Stimulated activated CD8-positive, alpha-beta memory T cell treated with anti-CD3 and anti-CD28 coated beads, Interleukin-4, amount 100 ng/mL, for 4 hours (primary cell): Measurements from ENCODE around the gene KIF18A.
"Not testable (repeated sequence)": the region's sequence is repeated elsewhere in the genome, so short reads cannot be mapped to it uniquely, and the experiment has no call there.

Experiments used
- DNase-seq, 2 donors: peaks; one replicate each; pipeline ENCODE4 v3.0.0-alpha.2; 2020; ENCODE audit warnings: low read depth in 2 of 2, low spot score in 1 of 2

The KIF18A gene

GRCh38 chr11:28107191-28107749 is 686 bp downstream of the KIF18A start:
- no peak for DNase-seq

DNA sequence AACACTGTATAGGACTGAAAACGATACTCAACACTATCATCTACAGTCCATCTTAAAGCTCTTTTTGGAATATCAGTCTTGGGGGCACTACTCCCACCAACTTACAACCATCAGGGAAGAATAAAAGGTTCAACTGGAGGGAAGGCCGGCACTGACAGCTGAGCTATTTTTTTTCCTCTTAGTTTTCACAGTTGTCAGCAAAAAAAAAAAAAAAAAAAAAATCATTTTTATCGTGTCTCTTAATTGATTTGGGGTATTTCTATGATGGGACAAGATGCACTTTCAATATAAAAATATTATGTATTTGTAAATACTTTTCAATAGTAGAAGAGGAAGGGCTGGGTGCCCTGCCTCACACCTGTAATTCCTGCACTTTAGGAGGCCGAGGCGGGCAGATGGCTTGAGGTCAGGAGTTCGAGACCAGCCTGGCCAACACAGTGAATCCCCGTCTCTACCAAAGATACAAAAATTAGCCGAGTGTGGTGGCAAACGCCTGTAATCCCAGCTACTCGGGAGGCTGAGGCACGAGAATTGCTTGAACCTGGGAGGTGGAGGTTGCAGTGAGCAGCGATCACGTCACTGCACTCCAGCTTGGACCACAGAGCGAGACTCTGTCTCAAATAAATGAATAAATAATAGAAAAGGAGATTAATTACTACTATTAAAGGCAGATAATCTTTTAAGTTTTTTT is 1.5 kb downstream of the KIF18A start:
- no peak for DNase-seq

DNA sequence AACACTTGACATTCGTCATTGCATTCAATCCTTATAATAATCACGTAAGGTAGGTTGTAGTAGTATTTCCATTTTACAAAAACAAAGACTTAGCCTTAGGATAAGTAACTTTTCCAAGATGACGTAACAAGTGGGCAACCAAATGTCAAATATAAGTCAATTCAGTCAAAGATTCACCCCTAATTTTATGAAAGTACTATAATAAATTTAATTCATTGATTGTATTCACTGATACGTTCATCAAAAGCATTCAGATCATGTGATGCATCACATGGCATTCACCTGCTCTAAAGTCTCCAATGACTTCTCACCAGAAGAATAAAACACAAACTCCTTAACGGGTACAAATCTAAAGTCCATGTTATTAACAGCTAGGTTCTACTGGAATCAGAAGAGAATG is 2.1 kb downstream of the KIF18A start:
- DNase-seq = no peak

- DNase-seq = no peak
Observed at GRCh38 chr11:28104984-28105383, 3.0 kb downstream of the KIF18A start.

DNA sequence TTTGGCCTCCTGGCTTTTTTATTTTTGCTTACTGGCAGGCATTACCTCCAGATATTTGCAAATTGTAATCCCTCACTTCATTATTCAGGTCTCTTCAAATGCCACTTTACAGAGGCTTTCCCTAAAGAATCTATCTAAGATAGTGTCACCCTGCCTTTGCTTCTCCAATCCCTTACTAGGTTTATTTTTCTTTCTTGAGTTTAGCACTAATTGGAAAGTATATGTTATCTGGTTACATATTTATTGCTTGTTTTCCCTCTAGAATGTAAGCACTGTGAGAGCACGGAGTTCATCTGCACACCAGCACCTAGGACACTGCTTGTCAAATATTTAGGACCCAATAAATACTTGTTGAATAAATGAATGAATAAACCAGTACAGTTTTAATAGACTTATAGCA is 3.5 kb downstream of the KIF18A start:
- DNase-seq = no peak

GRCh38 chr11:28102300-28102699 is 5.7 kb downstream of the KIF18A start:
- DNase-seq = not testable (repeated sequence)

DNA sequence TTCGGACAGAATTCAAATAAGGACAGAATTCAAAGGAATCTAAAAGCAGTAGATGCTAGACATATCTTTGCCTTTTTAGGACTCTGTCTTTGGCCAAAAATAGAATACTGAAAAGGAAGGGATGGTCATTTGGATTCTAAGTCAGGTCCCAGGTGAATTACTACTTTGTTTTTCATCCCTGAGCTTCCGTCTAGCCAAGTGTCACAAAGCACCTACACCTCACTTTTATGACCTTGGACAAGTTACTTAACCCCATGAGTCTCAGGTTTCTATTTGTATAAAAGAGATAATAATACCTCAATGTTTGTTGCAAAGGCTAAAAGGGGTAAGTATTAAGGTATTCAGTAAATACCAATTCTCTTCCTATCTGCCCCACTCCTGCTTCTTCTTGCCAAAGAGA is 7.3 kb downstream of the KIF18A start:
- DNase-seq = no peak

DNA sequence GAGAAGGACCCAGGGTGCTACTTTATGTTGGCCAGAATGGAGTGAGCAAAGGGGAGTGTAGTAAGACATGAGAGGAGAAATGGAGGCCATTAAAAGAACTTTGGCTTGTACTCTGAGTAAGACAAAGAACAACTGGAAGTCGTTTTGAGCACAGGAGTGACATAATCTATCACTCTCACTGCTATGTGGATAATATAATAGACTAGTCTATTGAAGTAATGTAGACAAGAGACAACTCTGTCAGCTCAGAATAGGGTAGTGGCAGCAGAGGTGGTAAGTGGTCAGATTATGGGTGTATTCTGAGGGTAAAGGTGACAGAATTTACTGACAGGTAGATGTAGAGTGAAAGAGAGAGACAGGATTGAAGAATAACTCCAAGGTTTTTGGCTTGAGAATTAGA is 8.2 kb downstream of the KIF18A start:
- DNase-seq = no peak

GRCh38 chr11:28098257-28098656 is 9.7 kb downstream of the KIF18A start:
- DNase-seq = no peak

- no peak for DNase-seq
Observed at GRCh38 chr11:28092786-28093185, 15.2 kb downstream of the KIF18A start.

GRCh38 chr11:28090052-28090749 is 17.8 kb downstream of the KIF18A start:
- DNase-seq = no peak

DNA sequence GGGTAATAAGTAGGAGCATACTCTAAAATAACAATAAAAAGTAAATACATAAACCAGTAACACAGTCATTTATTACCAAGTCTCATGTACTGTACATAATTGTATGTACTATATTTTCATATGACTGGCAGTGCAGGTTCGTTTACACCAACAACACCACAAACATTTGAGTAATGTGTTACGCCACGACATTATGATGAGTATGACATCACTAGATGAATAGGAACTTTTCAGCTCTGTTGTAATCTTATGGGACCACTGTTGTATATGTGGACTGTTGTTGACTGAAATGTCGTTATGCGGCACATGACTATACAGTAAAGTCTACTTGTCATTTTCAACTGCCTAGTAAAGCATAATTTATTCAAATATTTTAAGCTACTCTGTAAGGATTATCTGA is 18.6 kb downstream of the KIF18A start:
- no peak for DNase-seq

DNA sequence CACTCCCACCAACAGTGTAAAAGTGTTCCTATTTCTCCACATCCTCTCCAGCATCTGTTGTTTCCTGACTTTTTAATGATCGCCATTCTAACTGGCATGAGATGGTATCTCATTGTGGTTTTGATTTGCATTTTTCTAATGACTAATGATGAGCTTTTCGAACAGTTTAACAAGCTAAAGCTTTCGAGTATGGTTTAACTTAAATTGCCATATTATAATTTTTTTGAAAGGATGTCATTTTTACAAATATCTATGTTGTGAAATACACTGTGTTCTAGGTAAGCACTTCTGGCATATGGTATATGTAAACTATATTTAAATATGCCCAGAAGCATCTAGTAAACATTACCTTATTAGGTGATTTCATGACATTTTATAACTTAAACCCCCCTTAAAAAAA is 20.3 kb downstream of the KIF18A start:
- DNase-seq = not testable (repeated sequence)

DNA sequence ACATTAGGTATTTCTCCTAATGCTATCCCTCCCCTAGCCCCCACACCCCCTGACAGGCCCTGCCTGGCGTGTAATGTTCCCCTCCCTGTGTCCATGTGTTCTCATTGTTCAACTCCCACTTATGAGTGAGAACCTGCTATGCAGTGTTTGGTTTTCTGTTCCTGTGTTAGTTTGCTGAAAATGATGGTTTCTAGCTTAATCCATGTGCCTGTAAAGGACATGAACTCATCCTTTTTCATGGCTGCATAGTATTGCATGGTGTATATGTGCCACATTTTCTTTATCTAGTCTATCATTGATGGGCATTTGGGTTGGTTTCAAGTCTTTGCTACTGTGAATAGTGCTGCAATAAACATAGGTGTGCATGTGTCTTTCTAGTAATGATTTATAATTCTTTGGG is 20.8 kb downstream of the KIF18A start:
- not testable (repeated sequence) for DNase-seq

DNA sequence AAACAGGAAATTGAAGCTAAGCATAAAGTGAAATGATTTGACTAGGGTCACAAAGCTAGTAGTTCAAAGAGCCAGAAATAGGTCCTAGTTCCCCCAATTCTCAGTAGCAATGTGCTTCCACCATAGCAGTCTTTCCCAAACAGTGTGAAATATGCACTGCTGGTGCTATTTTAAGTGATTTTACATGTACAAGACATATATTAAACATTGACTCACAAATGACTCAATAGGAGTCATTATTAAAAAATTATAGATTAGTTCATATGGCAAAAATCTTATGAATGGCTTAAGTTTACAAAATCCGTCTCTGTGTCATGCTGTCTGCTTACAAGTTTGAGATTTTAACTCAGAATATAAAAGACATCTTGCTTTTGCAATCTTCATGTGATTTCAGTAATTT is 21.4 kb downstream of the KIF18A start:
- DNase-seq = no peak

DNA sequence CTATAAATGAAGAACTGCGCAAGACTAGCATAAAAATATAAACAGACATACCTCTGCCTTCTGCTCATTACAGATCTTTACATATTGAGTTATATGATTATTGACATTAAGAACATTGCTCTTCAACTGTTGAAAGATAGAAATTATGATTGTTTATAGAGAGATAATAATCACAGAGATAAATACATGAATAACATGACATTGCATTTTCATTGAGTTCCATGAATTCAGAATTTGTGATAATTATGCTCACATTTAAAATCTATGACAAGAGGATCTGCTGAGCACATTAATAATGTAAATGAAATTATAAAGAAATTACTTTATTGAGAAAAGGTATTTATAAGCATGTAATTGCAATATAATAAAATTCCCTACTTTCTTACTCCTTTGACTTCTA is 24.8 kb downstream of the KIF18A start:
- DNase-seq = no peak

DNA sequence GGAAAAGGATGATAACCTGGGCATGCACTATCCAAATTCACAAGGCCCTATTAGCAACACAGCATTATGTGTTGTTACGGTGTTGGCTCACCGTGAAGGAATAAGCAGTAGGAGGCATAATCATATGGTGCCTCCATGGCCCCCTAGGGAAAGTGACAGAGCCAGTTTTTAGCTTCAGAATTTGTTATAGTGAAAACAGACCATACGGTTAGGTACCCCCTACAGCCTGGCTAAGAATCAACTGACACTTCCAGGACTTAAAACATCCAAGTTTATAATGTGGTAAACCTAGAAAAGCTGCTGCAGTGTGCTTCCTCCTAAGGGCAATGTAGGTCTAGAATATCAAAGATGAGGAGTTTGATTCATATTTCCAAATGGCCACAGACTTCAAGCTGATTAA is 30.4 kb downstream of the KIF18A start:
- DNase-seq = no peak

DNA sequence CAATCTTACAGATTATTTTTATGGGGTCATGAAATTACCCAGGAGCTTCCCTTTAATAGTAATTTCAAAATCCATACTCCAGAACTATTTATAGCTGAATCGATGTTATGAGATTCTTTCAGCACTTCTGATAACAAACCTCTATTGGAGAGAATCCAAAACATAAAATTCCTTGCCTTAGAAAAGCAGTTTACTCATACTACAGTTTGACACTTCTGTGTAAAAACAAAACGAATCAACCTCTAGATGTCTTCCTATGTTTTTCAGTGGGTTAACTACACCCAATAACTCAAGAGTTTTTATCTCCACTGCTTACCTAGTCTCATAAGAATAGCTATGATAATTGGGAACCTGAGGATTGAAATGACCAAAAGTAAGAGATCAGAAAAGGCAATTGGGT is 35.6 kb downstream of the KIF18A start:
- DNase-seq = no peak

- DNase-seq = no peak
Observed at GRCh38 chr11:28071305-28071704, 36.7 kb downstream of the KIF18A start.

- DNase-seq = no peak
Observed at GRCh38 chr11:28058333-28058732, 49.6 kb downstream of the KIF18A start.

DNA sequence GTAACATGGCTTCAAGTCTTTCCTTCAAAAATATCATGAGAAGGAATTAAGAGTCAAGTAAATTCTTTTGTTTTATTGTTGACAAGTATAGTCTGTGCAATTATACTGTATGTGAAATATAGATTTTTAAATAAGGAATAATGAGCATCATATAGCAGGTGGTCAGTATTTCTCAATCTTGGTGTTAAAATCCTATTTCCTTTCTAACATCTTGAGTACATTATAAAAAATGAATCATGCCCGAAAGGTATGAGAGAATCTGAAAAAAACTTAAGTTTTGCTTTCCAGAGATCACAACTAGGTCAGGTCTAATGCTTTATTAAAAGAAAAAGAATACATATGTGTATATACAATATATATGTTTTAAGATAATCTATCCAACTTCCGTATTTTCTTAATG is 53.1 kb downstream of the KIF18A start:
- DNase-seq = no peak

DNA sequence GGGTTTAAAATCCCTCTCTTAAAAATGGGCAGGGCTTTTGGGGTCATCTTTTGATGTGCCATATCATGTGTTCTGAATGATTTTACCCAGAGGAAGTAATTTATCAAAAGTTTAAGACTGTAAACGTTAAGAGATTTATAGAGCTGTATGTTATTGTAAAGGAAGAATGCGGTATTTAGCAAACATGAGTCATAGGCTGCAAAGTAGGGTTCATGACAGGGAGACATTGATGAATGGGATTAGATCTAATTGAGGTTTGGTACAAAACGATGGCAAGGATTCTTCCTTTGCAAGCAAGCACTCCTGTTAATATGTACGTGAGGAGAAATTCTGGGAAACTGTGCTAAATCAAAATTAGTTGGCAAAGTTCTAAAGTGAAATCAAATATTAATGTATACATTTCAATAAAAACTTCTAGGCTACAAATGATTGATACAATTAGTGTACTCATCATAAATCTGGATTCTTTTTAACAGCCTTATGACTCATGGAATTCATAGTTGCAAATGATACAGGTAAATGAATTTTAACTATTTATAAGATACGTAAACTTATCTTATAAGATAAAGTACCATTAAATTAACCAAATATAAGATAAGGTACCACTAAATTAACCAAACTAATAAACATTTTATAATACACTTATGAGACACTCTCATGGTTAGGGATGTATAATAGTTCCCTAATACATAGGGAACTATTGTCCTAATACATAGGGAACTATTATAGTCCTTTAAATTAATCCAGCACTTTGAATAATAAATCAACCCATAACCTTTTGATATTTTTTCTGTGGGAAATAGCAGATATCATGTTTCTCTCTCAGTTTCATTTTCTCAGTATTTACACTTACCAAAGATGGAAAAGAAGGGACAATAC is 58.4 kb downstream of the KIF18A start:
- DNase-seq = no peak
